SH-SY5Y (cell line): Measurements from ENCODE around the gene TSPOAP1.

Experiments
- GATA2 ChIP-seq: IDR thresholded peaks from 2 replicates; pipeline ENCODE4 v1.6.1; 2011; ENCODE audit warnings: mild to moderate bottlenecking, low read depth, low read length
- GATA3 ChIP-seq: IDR thresholded peaks from 2 replicates; pipeline ENCODE4 v1.6.1; 2011; ENCODE audit warnings: low read depth, mild to moderate bottlenecking, low read length, moderate library complexity

Gene TSPOAP1

GRCh38 chr17:58271216-58271931 lies 57.2 kb downstream of the TSPOAP1 start:
- TF ChIP-seq GATA2: no peak
- no peak for TF ChIP-seq GATA3

GRCh38 chr17:58270476-58271215 lies 57.9 kb downstream of the TSPOAP1 start:
- TF ChIP-seq GATA2: no peak

- TF ChIP-seq GATA3: no peak
- TF ChIP-seq GATA2: no peak
Observed at GRCh38 chr17:58269557-58270291, 58.9 kb downstream of the TSPOAP1 start.

GRCh38 chr17:58268774-58269556 lies 59.6 kb downstream of the TSPOAP1 start:
- TF ChIP-seq GATA3: no peak
- no peak for TF ChIP-seq GATA2

GRCh38 chr17:58268326-58268725 lies 60.3 kb downstream of the TSPOAP1 start:
- TF ChIP-seq GATA2 (no peak), GATA3 (no peak)

GRCh38 chr17:58267347-58268324 lies 61.0 kb downstream of the TSPOAP1 start:
- no peak for TF ChIP-seq GATA2
- TF ChIP-seq GATA3: no peak

GRCh38 chr17:58265902-58266875 lies 62.4 kb downstream of the TSPOAP1 start:
- TF ChIP-seq GATA2: no peak
- TF ChIP-seq GATA3: no peak

GRCh38 chr17:58265271-58265670 lies 63.3 kb downstream of the TSPOAP1 start:
- TF ChIP-seq GATA2 (no peak), GATA3 (no peak)

- TF ChIP-seq GATA3 (no peak), GATA2 (no peak)
Observed at GRCh38 chr17:58264407-58265103, 64.0 kb downstream of the TSPOAP1 start.

GRCh38 chr17:58263773-58264172 lies 64.8 kb downstream of the TSPOAP1 start:
- no peak for TF ChIP-seq GATA3
- TF ChIP-seq GATA2: no peak

- TF ChIP-seq GATA2: no peak
- TF ChIP-seq GATA3: no peak
Observed at GRCh38 chr17:58262149-58262548, 66.4 kb downstream of the TSPOAP1 start.

GRCh38 chr17:58254803-58255202 lies 73.8 kb downstream of the TSPOAP1 start:
- TF ChIP-seq GATA3 (no peak), GATA2 (no peak)
